DND-41 (cell line): ENCODE results near the gene RCAN2.

Experiments used
- ATAC-seq: fragments of 200-7000 bp; cut with Tn5 transposase; 3 replicates; pipeline ENCODE4 v1.9.1; 2021; ENCODE audit warnings: low read depth; ENCODE audit not compliant: insufficient read depth
- DNase-seq: peaks from one replicate; pipeline ENCODE4 v3.0.0-alpha.2; 2020
- H2AFZ ChIP-seq: 2 replicates; pipeline ENCODE4 v1.6.0; 2012; ENCODE audit warnings: low read depth, low read length
- H3K27ac ChIP-seq: 2 replicates; pipeline ENCODE4 v1.5.1; 2012; ENCODE audit warnings: low read length, inconsistent platforms
- H3K27me3 ChIP-seq: fragments of 200-600 bp; sonication (generic); 2 replicates; pipeline ENCODE4 v1.6.0; 2012; ENCODE audit warnings: low read length, mild to moderate bottlenecking, inconsistent platforms; ENCODE audit not compliant: insufficient read depth, poor library complexity
- H3K36me3 ChIP-seq: 2 replicates; pipeline ENCODE4 v1.5.1; 2012; ENCODE audit warnings: low read length, inconsistent platforms; ENCODE audit not compliant: insufficient read depth
- H3K4me1 ChIP-seq: 2 replicates; pipeline ENCODE4 v1.5.1; 2012; ENCODE audit warnings: mild to moderate bottlenecking, low read length; ENCODE audit not compliant: insufficient read depth
- H3K4me2 ChIP-seq: 2 replicates; pipeline ENCODE4 v1.6.0; 2012; ENCODE audit warnings: mild to moderate bottlenecking, moderate library complexity, low read length, inconsistent platforms; ENCODE audit not compliant: insufficient read depth
- H3K4me3 ChIP-seq, 2 experiments: fragments of 200-600 bp in 1 of 2; shearing (Covaris generic) in 1 of 2; 2 replicates each; pipeline ENCODE4 v1.5.1; 2012 to 2016; ENCODE audit warnings: inconsistent platforms in 2 of 2, low read length in 2 of 2, mild to moderate bottlenecking in 2 of 2, low read depth in 1 of 2, moderate library complexity in 1 of 2
- H3K79me2 ChIP-seq: 2 replicates; pipeline ENCODE4 v1.6.0; 2012; ENCODE audit warnings: low read length, inconsistent platforms; ENCODE audit not compliant: insufficient read depth
- H3K9ac ChIP-seq: 2 replicates; pipeline ENCODE4 v1.6.0; 2012; ENCODE audit warnings: low read depth, mild to moderate bottlenecking, inconsistent platforms, low read length, moderate library complexity
- H3K9me3 ChIP-seq: 2 replicates; pipeline ENCODE4 v1.5.1; 2012; ENCODE audit warnings: low read length, moderate library complexity, mild to moderate bottlenecking, inconsistent platforms; ENCODE audit not compliant: insufficient read depth, severe bottlenecking
- H4K20me1 ChIP-seq: 2 replicates; pipeline ENCODE4 v1.6.0; 2012; ENCODE audit warnings: low read length; ENCODE audit not compliant: insufficient read depth
- EZH2 ChIP-seq: IDR thresholded peaks from 3 replicates; pipeline ENCODE4 v1.6.1; 2012; ENCODE audit warnings: borderline replicate concordance, low read depth, mild to moderate bottlenecking, moderate library complexity, low read length, inconsistent platforms; ENCODE audit not compliant: severe bottlenecking
- TF ChIP-seq, protein P1 (sequence below): IDR thresholded peaks from 2 replicates; pipeline ENCODE4 v1.5.1; 2012; ENCODE audit warnings: borderline replicate concordance, low read length, moderate library complexity, mild to moderate bottlenecking; ENCODE audit not compliant: poor library complexity, severe bottlenecking; ENCODE audit errors: extremely low read depth

Gene RCAN2

DNA sequence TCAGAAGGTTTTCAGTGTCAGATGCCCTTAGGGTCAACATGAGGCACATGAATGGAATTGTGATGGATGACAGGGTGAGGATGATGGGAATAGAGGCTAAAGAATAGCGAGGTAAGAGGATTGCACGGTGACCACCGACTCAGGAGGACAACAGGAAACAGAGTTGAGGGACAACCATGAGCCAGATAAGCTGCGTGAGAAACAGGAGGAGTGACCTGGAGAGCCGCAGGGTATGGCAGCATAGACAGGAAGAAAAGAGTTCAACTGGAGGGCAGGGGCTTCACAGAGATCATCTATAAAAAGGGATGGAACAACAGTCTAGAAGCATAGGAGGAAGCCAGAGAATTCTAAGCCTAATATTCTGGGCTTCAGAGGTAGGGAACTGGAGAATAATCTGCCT lies 235.7 kb downstream of the RCAN2 start:
- TF ChIP-seq, protein P1, sequence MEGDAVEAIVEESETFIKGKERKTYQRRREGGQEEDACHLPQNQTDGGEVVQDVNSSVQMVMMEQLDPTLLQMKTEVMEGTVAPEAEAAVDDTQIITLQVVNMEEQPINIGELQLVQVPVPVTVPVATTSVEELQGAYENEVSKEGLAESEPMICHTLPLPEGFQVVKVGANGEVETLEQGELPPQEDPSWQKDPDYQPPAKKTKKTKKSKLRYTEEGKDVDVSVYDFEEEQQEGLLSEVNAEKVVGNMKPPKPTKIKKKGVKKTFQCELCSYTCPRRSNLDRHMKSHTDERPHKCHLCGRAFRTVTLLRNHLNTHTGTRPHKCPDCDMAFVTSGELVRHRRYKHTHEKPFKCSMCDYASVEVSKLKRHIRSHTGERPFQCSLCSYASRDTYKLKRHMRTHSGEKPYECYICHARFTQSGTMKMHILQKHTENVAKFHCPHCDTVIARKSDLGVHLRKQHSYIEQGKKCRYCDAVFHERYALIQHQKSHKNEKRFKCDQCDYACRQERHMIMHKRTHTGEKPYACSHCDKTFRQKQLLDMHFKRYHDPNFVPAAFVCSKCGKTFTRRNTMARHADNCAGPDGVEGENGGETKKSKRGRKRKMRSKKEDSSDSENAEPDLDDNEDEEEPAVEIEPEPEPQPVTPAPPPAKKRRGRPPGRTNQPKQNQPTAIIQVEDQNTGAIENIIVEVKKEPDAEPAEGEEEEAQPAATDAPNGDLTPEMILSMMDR: no peak
- no peak for TF ChIP-seq EZH2
- Histone ChIP-seq H3K36me3 (no peaks in the 10 kb centered on the region), H2AFZ (no peak overlapping the region), H3K27ac (no peak overlapping the region), H3K9me3 (no peaks in the 10 kb centered on the region), H3K4me3 (no peak overlapping the region), H3K79me2 (no peaks in the 10 kb centered on the region), H3K4me2 (no peak overlapping the region), H3K4me1 (no peaks in the 10 kb centered on the region), H4K20me1 (no peaks in the 10 kb centered on the region), H3K27me3 (peaks cover 8% of the 10 kb centered on the region), H3K9ac (no peak overlapping the region)
- DNase-seq: no peak
- ATAC-seq: no peak

DNA sequence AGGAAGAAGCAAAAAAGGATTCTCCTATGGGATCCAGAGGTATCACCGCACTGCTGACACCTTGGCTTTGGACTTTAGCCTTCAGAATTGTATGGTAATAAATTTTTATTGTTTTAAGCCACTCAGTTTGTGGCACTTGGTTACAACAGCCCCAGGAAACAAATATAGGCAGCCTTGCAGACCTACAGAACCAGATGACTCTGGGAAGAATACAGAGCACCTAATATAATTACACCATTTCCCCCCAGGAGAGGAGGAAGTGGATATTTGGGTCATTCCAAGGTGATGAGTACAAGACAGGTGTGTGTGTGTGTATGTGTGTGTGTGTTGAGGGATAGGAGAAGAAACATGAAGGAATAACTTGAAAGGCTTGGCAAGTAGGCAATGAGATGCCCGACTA lies 236.3 kb downstream of the RCAN2 start:
- no peaks in the 10 kb centered on the region for H3K9me3 ChIP-seq

DNA sequence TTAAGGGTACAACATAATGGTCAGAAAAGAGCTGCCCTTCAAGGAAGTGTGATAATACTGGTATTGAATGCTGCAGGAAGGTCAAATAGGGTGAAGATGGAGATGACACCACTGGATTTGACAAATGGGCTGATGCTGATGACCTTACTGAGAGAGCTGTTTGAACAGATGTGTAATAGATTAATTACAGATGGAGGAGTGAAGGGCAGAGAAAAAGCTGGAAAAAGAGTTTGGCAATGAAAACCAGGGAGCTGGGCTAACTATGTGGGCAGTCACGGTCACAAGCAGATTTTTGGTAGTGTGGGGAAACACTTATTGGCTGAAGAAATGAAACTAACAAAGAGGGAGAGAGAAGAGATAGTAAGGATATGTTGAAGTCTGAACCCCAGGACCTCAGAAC lies 236.9 kb downstream of the RCAN2 start:
- H3K36me3 ChIP-seq: no peaks in the 10 kb centered on the region
- DNase-seq (no peak), ATAC-seq (no peak)
- H3K9me3 ChIP-seq: no peaks in the 10 kb centered on the region
- H3K79me2 ChIP-seq: no peaks in the 10 kb centered on the region
- H4K20me1 ChIP-seq: no peaks in the 10 kb centered on the region
- no peaks in the 10 kb centered on the region for H3K27me3 ChIP-seq
- no peak overlapping the region for H3K4me3 ChIP-seq
- H3K27ac ChIP-seq: no peak overlapping the region
- TF ChIP-seq, protein P1: no peak
- TF ChIP-seq EZH2: no peak
- no peaks in the 10 kb centered on the region for H3K4me1 ChIP-seq
- H2AFZ ChIP-seq: no peak overlapping the region
- H3K9ac ChIP-seq: no peak overlapping the region
- H3K4me2 ChIP-seq: no peak overlapping the region

More for the DNA sequence above, 236.3 kb downstream of the RCAN2 start:
- ATAC-seq: no peak
- Histone ChIP-seq H3K27ac (no peak overlapping the region), H3K9ac (no peak overlapping the region), H3K4me2 (no peak overlapping the region), H3K36me3 (no peaks in the 10 kb centered on the region), H4K20me1 (no peaks in the 10 kb centered on the region), H3K4me3 (no peak overlapping the region), H3K4me1 (no peaks in the 10 kb centered on the region), H2AFZ (no peak overlapping the region), H3K27me3 (peaks cover 5% of the 10 kb centered on the region), H3K79me2 (no peaks in the 10 kb centered on the region)
- no peak for DNase-seq
- TF ChIP-seq, protein P1: no peak
- TF ChIP-seq EZH2: no peak
